ENCODE data around the gene ADGRB3. TPM values are rescaled to one million over a fixed set of nuclear protein-coding genes. Genes with fewer than 3 reads are reported as not detected.

Gene ADGRB3
- total and polyA plus RNA-seq, 2 donors (not counting 1 experiment from before 2014, with no cell fraction given) = not detected

DNA sequence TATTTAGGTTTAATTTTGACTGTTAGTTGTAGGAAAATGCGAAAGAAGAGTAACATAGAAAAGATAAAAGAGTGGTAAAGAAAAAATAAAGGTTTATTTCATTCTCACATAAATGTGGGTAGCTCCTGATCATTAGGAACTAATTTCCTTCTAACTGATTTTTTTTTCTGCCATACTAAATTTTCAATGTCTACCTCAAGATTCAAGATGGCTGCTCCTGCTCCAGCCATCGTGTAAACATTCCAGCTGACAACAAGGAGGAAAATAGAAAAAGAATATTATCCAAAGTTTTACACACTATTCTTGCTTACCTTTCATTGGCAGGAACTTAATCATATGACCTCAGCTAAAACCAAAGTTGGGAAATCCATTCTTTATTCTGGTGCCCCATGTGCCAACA, 673.5 kb downstream of the ADGRB3 start:
- no peaks in the 10 kb centered on the region for H3K4me1 Mint-ChIP-seq
- DNase-seq (no peak), ATAC-seq (ENCODE audit: low read depth) (no peak)
- intact Hi-C loops (cut with micrococcal nuclease) = no loop called here
- H3K4me2 ChIP-seq (replicated peaks; ENCODE audit: low read depth, low read length, poor library complexity, severe bottlenecking) = no peak overlapping the region
- H3K4me3 ChIP-seq (ENCODE audit: control extremely low read depth in 1 of 5, extremely low read depth in 1 of 5, insufficient read depth in 1 of 5, low read depth in 2 of 5, low read length in 4 of 5) = no peak overlapping the region
- no peak overlapping the region for H3K27ac Mint-ChIP-seq
- H3K27me3 Mint-ChIP-seq = no peaks in the 10 kb centered on the region
- H3K4me1 ChIP-seq (ENCODE audit: control insufficient read depth in 2 of 2, insufficient read depth in 2 of 2, low read length in 2 of 2) = no peaks in the 10 kb centered on the region
- no peaks in the 10 kb centered on the region for H3K27me3 ChIP-seq (replicated peaks in 1 of 4; ENCODE audit: control extremely low read depth in 1 of 4, control insufficient read depth in 3 of 4, insufficient read depth in 4 of 4, low read length in 3 of 4)
- H3K79me2 ChIP-seq (ENCODE audit: control insufficient read depth, insufficient read depth, low read length) = no peaks in the 10 kb centered on the region
- no peaks in the 10 kb centered on the region for H3K9me3 Mint-ChIP-seq (ENCODE audit: insufficient read depth)
- H2AFZ ChIP-seq (ENCODE audit: insufficient read depth, low read depth, low read length, poor library complexity, severe bottlenecking) = no peak overlapping the region
- H3K9ac ChIP-seq (ENCODE audit: low read length) = no peak overlapping the region
- H4K20me1 ChIP-seq (ENCODE audit: control insufficient read depth, insufficient read depth, low read length, poor library complexity, severe bottlenecking) = no peaks in the 10 kb centered on the region
- H3K4me3 Mint-ChIP-seq = no peak overlapping the region
- POLR2A ChIA-PET = no interaction called here
- TF ChIP-seq, protein P1, sequence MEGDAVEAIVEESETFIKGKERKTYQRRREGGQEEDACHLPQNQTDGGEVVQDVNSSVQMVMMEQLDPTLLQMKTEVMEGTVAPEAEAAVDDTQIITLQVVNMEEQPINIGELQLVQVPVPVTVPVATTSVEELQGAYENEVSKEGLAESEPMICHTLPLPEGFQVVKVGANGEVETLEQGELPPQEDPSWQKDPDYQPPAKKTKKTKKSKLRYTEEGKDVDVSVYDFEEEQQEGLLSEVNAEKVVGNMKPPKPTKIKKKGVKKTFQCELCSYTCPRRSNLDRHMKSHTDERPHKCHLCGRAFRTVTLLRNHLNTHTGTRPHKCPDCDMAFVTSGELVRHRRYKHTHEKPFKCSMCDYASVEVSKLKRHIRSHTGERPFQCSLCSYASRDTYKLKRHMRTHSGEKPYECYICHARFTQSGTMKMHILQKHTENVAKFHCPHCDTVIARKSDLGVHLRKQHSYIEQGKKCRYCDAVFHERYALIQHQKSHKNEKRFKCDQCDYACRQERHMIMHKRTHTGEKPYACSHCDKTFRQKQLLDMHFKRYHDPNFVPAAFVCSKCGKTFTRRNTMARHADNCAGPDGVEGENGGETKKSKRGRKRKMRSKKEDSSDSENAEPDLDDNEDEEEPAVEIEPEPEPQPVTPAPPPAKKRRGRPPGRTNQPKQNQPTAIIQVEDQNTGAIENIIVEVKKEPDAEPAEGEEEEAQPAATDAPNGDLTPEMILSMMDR (IDR thresholded peaks at IDR 0.05) = no peak
- no peak for TF ChIP-seq EZH2 (IDR thresholded peaks at IDR 0.05; ENCODE audit: borderline replicate concordance, insufficient read depth, low read depth, low read length, poor library complexity, severe bottlenecking)
- no CpG with 5 or more reads among the region's 2 CpGs for WGBS (ENCODE audit: insufficient coverage)
- CTCF ChIA-PET = no interaction called here
- H3K9me3 ChIP-seq (ENCODE audit: control extremely low read depth in 1 of 3, control insufficient read depth in 2 of 3, insufficient read depth in 1 of 3, low read length in 2 of 3) = no peaks in the 10 kb centered on the region
- no peaks in the 10 kb centered on the region for H3K36me3 ChIP-seq (replicated peaks in 1 of 2; ENCODE audit: control extremely low read depth in 1 of 2, control insufficient read depth in 1 of 2, extremely low read depth in 1 of 2, insufficient read depth in 2 of 2, low read length in 1 of 2)
- H3K27ac ChIP-seq (ENCODE audit: low read length in 2 of 2) = no peak overlapping the region

GRCh38 chr6:69311888-69312287, 676.8 kb downstream of the ADGRB3 start:
- H3K9me3 ChIP-seq (ENCODE audit: control extremely low read depth in 1 of 3, control insufficient read depth in 2 of 3, insufficient read depth in 1 of 3, low read length in 2 of 3) = no peaks in the 10 kb centered on the region
- POLR2A ChIA-PET = no interaction called here
- Mint-ChIP-seq H3K27ac (no peak overlapping the region), H3K9me3 (ENCODE audit: insufficient read depth) (no peaks in the 10 kb centered on the region), H3K27me3 (no peaks in the 10 kb centered on the region), H3K4me1 (no peaks in the 10 kb centered on the region), H3K4me3 (no peak overlapping the region)
- no peaks in the 10 kb centered on the region for H3K36me3 ChIP-seq (replicated peaks in 1 of 2; ENCODE audit: control extremely low read depth in 1 of 2, control insufficient read depth in 1 of 2, extremely low read depth in 1 of 2, insufficient read depth in 2 of 2, low read length in 1 of 2)
- intact Hi-C loops (cut with micrococcal nuclease) = no loop called here
- H4K20me1 ChIP-seq (ENCODE audit: control insufficient read depth, insufficient read depth, low read length, poor library complexity, severe bottlenecking) = no peaks in the 10 kb centered on the region
- no peak overlapping the region for H3K4me3 ChIP-seq (ENCODE audit: control extremely low read depth in 1 of 5, extremely low read depth in 1 of 5, insufficient read depth in 1 of 5, low read depth in 2 of 5, low read length in 4 of 5)
- ATAC-seq (ENCODE audit: low read depth) = no peak
- TF ChIP-seq EZH2 (IDR thresholded peaks at IDR 0.05; ENCODE audit: borderline replicate concordance, insufficient read depth, low read depth, low read length, poor library complexity, severe bottlenecking) = no peak
- TF ChIP-seq, protein P1 (IDR thresholded peaks at IDR 0.05) = no peak
- H3K79me2 ChIP-seq (ENCODE audit: control insufficient read depth, insufficient read depth, low read length) = no peaks in the 10 kb centered on the region
- H3K9ac ChIP-seq (ENCODE audit: low read length) = no peak overlapping the region
- H3K4me1 ChIP-seq (ENCODE audit: control insufficient read depth in 2 of 2, insufficient read depth in 2 of 2, low read length in 2 of 2) = no peaks in the 10 kb centered on the region
- H3K4me2 ChIP-seq (replicated peaks; ENCODE audit: low read depth, low read length, poor library complexity, severe bottlenecking) = no peak overlapping the region
- DNase-seq = no peak
- H3K27ac ChIP-seq (ENCODE audit: low read length in 2 of 2) = no peak overlapping the region
- H2AFZ ChIP-seq (ENCODE audit: insufficient read depth, low read depth, low read length, poor library complexity, severe bottlenecking) = no peak overlapping the region
- CTCF ChIA-PET = no interaction called here
- no CpG with 5 or more reads among the region's 1 CpG for WGBS (ENCODE audit: insufficient coverage)
- no peaks in the 10 kb centered on the region for H3K27me3 ChIP-seq (replicated peaks in 1 of 4; ENCODE audit: control extremely low read depth in 1 of 4, control insufficient read depth in 3 of 4, insufficient read depth in 4 of 4, low read length in 3 of 4)
